Trophoblast cell (in vitro differentiated cells and primary cell): ENCODE results near the gene GOSR1.
A peak's percentile ranks its signal among the peaks of the same experiment; 100 is the strongest.
"Not testable (repeated sequence)": the region's sequence is repeated elsewhere in the genome, so short reads cannot be mapped to it uniquely, and the experiment has no call there.

Experiments
- DNase-seq, 2 donors: peaks; one replicate each; pipeline ENCODE4 v3.0.0-alpha.2; 2016
- H2AFZ ChIP-seq: 2 replicates; pipeline ENCODE4 v1.6.1; 2013; ENCODE audit warnings: low read length, moderate library complexity, mild to moderate bottlenecking; ENCODE audit not compliant: insufficient read depth, poor library complexity
- H2AK5ac ChIP-seq: 2 replicates; pipeline ENCODE4 v1.6.1; 2013; ENCODE audit warnings: mild to moderate bottlenecking, low read length
- H2BK120ac ChIP-seq: 2 replicates; pipeline ENCODE4 v1.6.1; 2013; ENCODE audit warnings: low read length, mild to moderate bottlenecking, moderate library complexity; ENCODE audit not compliant: insufficient read depth, poor library complexity
- H2BK12ac ChIP-seq: 2 replicates; pipeline ENCODE4 v1.6.1; 2013; ENCODE audit warnings: mild to moderate bottlenecking, low read length, moderate library complexity
- H2BK5ac ChIP-seq: 2 replicates; pipeline ENCODE4 v1.6.1; 2013; ENCODE audit warnings: low read length, low read depth, moderate library complexity, mild to moderate bottlenecking; ENCODE audit not compliant: poor library complexity
- H3K14ac ChIP-seq: 2 replicates; pipeline ENCODE4 v1.6.1; 2013; ENCODE audit warnings: mild to moderate bottlenecking, low read length
- H3K18ac ChIP-seq: 2 replicates; pipeline ENCODE4 v1.6.1; 2013; ENCODE audit warnings: mild to moderate bottlenecking, low read length
- H3K23ac ChIP-seq: 2 replicates; pipeline ENCODE4 v1.6.1; 2013; ENCODE audit warnings: low read length
- H3K27ac ChIP-seq: 2 replicates; pipeline ENCODE4 v1.5.1; 2013; ENCODE audit warnings: low read depth, mild to moderate bottlenecking, inconsistent platforms, low read length, moderate library complexity
- H3K27me3 ChIP-seq: 2 replicates; pipeline ENCODE4 v1.6.1; 2013; ENCODE audit warnings: inconsistent platforms, mild to moderate bottlenecking, low read length, moderate library complexity; ENCODE audit not compliant: insufficient read depth
- H3K36me3 ChIP-seq, 2 experiments: 1 replicate in 1 of 2; 2 replicates in 1 of 2; pipeline ENCODE4 v1.6.1; 2013; ENCODE audit warnings: low read length in 2 of 2, mild to moderate bottlenecking in 2 of 2, moderate library complexity in 1 of 2; ENCODE audit not compliant: insufficient read depth in 2 of 2, control insufficient read depth in 1 of 2
- H3K4ac ChIP-seq: 2 replicates; pipeline ENCODE4 v1.6.1; 2013; ENCODE audit warnings: low read depth, mild to moderate bottlenecking, low read length, moderate library complexity
- H3K4me1 ChIP-seq, 2 experiments: 1 replicate in 1 of 2; 2 replicates in 1 of 2; pipeline ENCODE4 v1.6.1; 2013; ENCODE audit warnings: low read length in 2 of 2, mild to moderate bottlenecking in 2 of 2, moderate library complexity in 1 of 2; ENCODE audit not compliant: insufficient read depth in 2 of 2, control insufficient read depth in 1 of 2
- H3K4me2 ChIP-seq: 2 replicates; pipeline ENCODE4 v1.6.1; 2013; ENCODE audit warnings: inconsistent platforms, mild to moderate bottlenecking, low read length, moderate library complexity
- H3K4me3 ChIP-seq: 2 replicates; pipeline ENCODE4 v1.5.1; 2013; ENCODE audit warnings: mild to moderate bottlenecking, low read depth, low read length, inconsistent platforms
- H3K79me1 ChIP-seq: one replicate; pipeline ENCODE4 v1.6.1; 2013; ENCODE audit warnings: low read length
- H3K79me2 ChIP-seq: 2 replicates; pipeline ENCODE4 v1.6.1; 2013; ENCODE audit warnings: low read length, mild to moderate bottlenecking; ENCODE audit not compliant: control insufficient read depth, insufficient read depth, poor library complexity
- H3K9ac ChIP-seq: 2 replicates; pipeline ENCODE4 v1.6.1; 2013; ENCODE audit warnings: mild to moderate bottlenecking, low read length
- H3K9me3 ChIP-seq: 2 replicates; pipeline ENCODE4 v1.6.1; 2013; ENCODE audit warnings: low read depth, mild to moderate bottlenecking, control low read depth, inconsistent platforms, low read length; ENCODE audit not compliant: insufficient read depth
- H4K12ac ChIP-seq: 2 replicates; pipeline ENCODE4 v1.6.1; 2013; ENCODE audit warnings: low read depth, mild to moderate bottlenecking, low read length, moderate library complexity
- H4K8ac ChIP-seq: 2 replicates; pipeline ENCODE4 v1.6.1; 2013; ENCODE audit warnings: low read depth, mild to moderate bottlenecking, low read length, moderate library complexity
- H4K91ac ChIP-seq: one replicate; pipeline ENCODE4 v1.6.1; 2013; ENCODE audit warnings: low read depth, mild to moderate bottlenecking, low read length, moderate library complexity
- WGBS: extraction: QIAGEN DNeasy Blood & Tissue Kit; methylation state at CpG from one replicate; pipeline ENCODE4 v1.1.7; 2013; ENCODE audit warnings: missing lambda C conversion rate; ENCODE audit not compliant: insufficient read length, insufficient coverage; ENCODE audit errors: extremely low coverage; 5-methylcytosine and 5-hydroxymethylcytosine counted together

GOSR1 gene

GRCh38 chr17:30557916-30558685 is 80.9 kb downstream of the GOSR1 start:
- WGBS, result no CpG with 5 or more reads among the region's 8 CpGs
- Histone ChIP-seq H3K4me2 (no peak overlapping the region), H2AK5ac (no peak overlapping the region), H3K23ac (no peak overlapping the region), H3K9ac (no peak overlapping the region), H3K4me1 (peaks cover 8 to 13% of the 10 kb centered on the region in 2 experiments), H2AFZ (no peak overlapping the region), H3K79me2 (no peaks in the 10 kb centered on the region), H3K18ac (no peak overlapping the region), H3K14ac (no peak overlapping the region), H3K36me3 (no peaks in the 10 kb centered on the region), H3K79me1 (peaks cover 6% of the 10 kb centered on the region), H3K9me3 (peaks cover 5% of the 10 kb centered on the region), H3K27ac (no peak overlapping the region), H4K8ac (no peak overlapping the region), H3K4me3 (no peak overlapping the region), H2BK12ac (peak overlapping the region; percentile 14), H3K4ac (no peak overlapping the region), H2BK120ac (no peak overlapping the region), H2BK5ac (no peak overlapping the region), H4K91ac (peak overlapping the region; percentile 14), H3K27me3 (no peaks in the 10 kb centered on the region), H4K12ac (no peak overlapping the region)
- DNase-seq, result no peak

- Histone ChIP-seq H3K27me3 (no peaks in the 10 kb centered on the region), H3K4me3 (no peak overlapping the region), H3K9me3 (peaks cover 3% of the 10 kb centered on the region), H2BK120ac (no peak overlapping the region), H2AFZ (no peak overlapping the region), H4K8ac (no peak overlapping the region), H2BK12ac (peak overlapping the region; percentile 11), H3K79me2 (no peaks in the 10 kb centered on the region), H3K9ac (no peak overlapping the region), H3K23ac (no peak overlapping the region), H3K14ac (no peak overlapping the region), H3K79me1 (peaks cover 6% of the 10 kb centered on the region), H3K18ac (no peak overlapping the region), H4K12ac (no peak overlapping the region), H2BK5ac (no peak overlapping the region), H4K91ac (peak overlapping the region; percentile 14), H3K4me2 (no peak overlapping the region), H2AK5ac (no peak overlapping the region), H3K4me1 (peaks cover 8 to 15% of the 10 kb centered on the region in 2 experiments), H3K36me3 (no peaks in the 10 kb centered on the region), H3K27ac (no peak overlapping the region), H3K4ac (no peak overlapping the region)
- no CpG with 5 or more reads among the region's 22 CpGs for WGBS
- no peak for DNase-seq
Observed at GRCh38 chr17:30558686-30559545, 81.7 kb downstream of the GOSR1 start.

GRCh38 chr17:30559656-30560055 is 82.4 kb downstream of the GOSR1 start:
- Histone ChIP-seq H2BK5ac (no peak overlapping the region), H3K27ac (no peak overlapping the region), H3K27me3 (no peaks in the 10 kb centered on the region), H4K8ac (no peak overlapping the region), H3K4me2 (no peak overlapping the region), H3K36me3 (no peaks in the 10 kb centered on the region), H3K9me3 (peaks cover 3% of the 10 kb centered on the region), H3K9ac (no peak overlapping the region), H2AK5ac (no peak overlapping the region), H3K79me2 (no peaks in the 10 kb centered on the region), H4K12ac (no peak overlapping the region), H4K91ac (no peak overlapping the region), H3K14ac (peak overlapping the region; percentile 22), H3K18ac (no peak overlapping the region), H3K79me1 (peaks cover 11% of the 10 kb centered on the region), H3K4me1 (peaks cover 13 to 20% of the 10 kb centered on the region in 2 experiments), H3K4me3 (no peak overlapping the region), H2BK12ac (no peak overlapping the region), H2BK120ac (no peak overlapping the region), H3K23ac (no peak overlapping the region), H2AFZ (no peak overlapping the region), H3K4ac (no peak overlapping the region)
- WGBS, result no CpG with 5 or more reads among the region's 7 CpGs
- no peak for DNase-seq

GRCh38 chr17:30560117-30561026 is 83.2 kb downstream of the GOSR1 start:
- H3K9me3 ChIP-seq, H3K4ac ChIP-seq, H3K9ac ChIP-seq, DNase-seq, H3K14ac ChIP-seq, H3K36me3 ChIP-seq, H3K27ac ChIP-seq, H2AFZ ChIP-seq, H2AK5ac ChIP-seq, H4K12ac ChIP-seq, H2BK5ac ChIP-seq, H3K79me2 ChIP-seq, H2BK12ac ChIP-seq, H3K23ac ChIP-seq, H4K8ac ChIP-seq, H3K4me2 ChIP-seq, H3K4me3 ChIP-seq, H3K27me3 ChIP-seq: not testable (repeated sequence)
- H3K79me1 ChIP-seq, result peaks cover 15% of the 10 kb centered on the region
- peak overlapping the region; percentile 33 for H3K18ac ChIP-seq
- peak overlapping the region; percentile 48 for H4K91ac ChIP-seq
- H2BK120ac ChIP-seq, result peak overlapping the region; percentile 18
- no CpG with 5 or more reads among the region's 8 CpGs for WGBS
- H3K4me1 ChIP-seq, result peaks cover 14 to 19% of the 10 kb centered on the region in 2 experiments
